PFSK-1 (cell line): Measurements from ENCODE around the gene VWA5B1.

ENCODE experiments used
- POLR2AphosphoS5 ChIP-seq: IDR thresholded peaks from 2 replicates; pipeline ENCODE4 v1.6.1; 2012; ENCODE audit warnings: low read depth, mild to moderate bottlenecking, control low read depth, low read length, moderate library complexity
- TF ChIP-seq, protein P1 (sequence below), 2 experiments: IDR thresholded peaks; 2 replicates each; pipeline versions ENCODE4 v1.6.1 to v1.8.0; 2011 to 2012; ENCODE audit warnings: low read depth in 2 of 2, low read length in 2 of 2, control low read depth in 1 of 2, inconsistent platforms in 1 of 2, mild to moderate bottlenecking in 1 of 2, moderate library complexity in 1 of 2; ENCODE audit not compliant: insufficient read depth in 1 of 2

DNA sequence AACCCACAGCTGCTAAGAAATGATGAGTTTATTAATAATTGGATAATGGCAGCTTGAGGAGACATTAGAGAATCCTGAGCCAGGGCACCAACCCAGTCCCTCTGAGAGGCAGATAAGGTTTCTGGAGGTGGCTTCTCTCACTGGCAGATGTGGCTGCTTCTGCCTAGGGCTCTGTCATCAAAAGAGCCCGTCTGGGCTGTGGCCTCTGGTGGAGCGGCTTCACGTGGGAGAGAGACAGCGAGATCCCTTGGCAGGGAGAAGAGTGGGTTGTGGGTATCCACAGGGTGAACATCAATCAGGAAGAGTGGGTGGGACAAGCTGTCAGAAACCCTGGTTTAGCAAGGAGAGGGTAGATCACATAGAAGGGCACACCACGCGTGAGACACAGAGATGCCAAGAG lies 30.0 kb downstream of the VWA5B1 start:
- TF ChIP-seq, protein P1, sequence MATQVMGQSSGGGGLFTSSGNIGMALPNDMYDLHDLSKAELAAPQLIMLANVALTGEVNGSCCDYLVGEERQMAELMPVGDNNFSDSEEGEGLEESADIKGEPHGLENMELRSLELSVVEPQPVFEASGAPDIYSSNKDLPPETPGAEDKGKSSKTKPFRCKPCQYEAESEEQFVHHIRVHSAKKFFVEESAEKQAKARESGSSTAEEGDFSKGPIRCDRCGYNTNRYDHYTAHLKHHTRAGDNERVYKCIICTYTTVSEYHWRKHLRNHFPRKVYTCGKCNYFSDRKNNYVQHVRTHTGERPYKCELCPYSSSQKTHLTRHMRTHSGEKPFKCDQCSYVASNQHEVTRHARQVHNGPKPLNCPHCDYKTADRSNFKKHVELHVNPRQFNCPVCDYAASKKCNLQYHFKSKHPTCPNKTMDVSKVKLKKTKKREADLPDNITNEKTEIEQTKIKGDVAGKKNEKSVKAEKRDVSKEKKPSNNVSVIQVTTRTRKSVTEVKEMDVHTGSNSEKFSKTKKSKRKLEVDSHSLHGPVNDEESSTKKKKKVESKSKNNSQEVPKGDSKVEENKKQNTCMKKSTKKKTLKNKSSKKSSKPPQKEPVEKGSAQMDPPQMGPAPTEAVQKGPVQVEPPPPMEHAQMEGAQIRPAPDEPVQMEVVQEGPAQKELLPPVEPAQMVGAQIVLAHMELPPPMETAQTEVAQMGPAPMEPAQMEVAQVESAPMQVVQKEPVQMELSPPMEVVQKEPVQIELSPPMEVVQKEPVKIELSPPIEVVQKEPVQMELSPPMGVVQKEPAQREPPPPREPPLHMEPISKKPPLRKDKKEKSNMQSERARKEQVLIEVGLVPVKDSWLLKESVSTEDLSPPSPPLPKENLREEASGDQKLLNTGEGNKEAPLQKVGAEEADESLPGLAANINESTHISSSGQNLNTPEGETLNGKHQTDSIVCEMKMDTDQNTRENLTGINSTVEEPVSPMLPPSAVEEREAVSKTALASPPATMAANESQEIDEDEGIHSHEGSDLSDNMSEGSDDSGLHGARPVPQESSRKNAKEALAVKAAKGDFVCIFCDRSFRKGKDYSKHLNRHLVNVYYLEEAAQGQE (IDR thresholded peaks at IDR 0.05; ENCODE audit: insufficient read depth in 1 of 2, low read depth in 2 of 2, low read length in 2 of 2) = no peak
- TF ChIP-seq POLR2AphosphoS5 = no peak
